ENCODE measurements around the gene HDAC6.
"Not testable (repeated sequence)": the region's sequence is repeated elsewhere in the genome, so short reads cannot be mapped to it uniquely, and the experiment has no call there.

Gene HDAC6

DNA sequence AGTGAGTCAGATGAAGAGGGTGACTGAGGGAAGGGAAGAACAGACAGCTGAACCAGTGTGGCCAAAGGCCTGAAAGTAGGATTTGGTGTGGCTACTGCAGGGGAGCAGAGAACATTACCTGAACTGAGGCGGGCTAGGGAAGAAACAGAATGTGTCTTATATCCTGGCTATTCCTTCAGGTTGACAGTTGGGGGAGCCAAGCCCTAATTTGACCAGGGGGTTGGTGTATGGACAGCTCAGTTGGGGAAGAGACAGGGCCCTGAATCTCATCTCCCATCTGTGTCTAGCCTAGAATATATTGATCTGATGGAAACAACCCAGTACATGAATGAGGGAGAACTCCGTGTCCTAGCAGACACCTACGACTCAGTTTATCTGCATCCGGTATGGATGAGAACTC is 4.2 kb downstream of the HDAC6 start:
- Histone ChIP-seq H3K4me1 (ENCODE audit: control insufficient read depth, insufficient read depth, low read length) (no peaks in the 10 kb centered on the region), H3K36me3 (ENCODE audit: control insufficient read depth, insufficient read depth, low read length) (peaks cover 12% of the 10 kb centered on the region; the same call in 1 of the 2 replicates), H3K9ac (ENCODE audit: low read depth, low read length) (no peak overlapping the region), H3K27ac (ENCODE audit: low read depth, low read length) (no peak overlapping the region), H3K27me3 (ENCODE audit: control insufficient read depth, insufficient read depth, low read length) (no peaks in the 10 kb centered on the region), H3K9me3 (ENCODE audit: control insufficient read depth, insufficient read depth, low read length) (peaks cover 28% of the 10 kb centered on the region), H3K4me3 (ENCODE audit: low read depth, low read length) (no peak overlapping the region)

DNA sequence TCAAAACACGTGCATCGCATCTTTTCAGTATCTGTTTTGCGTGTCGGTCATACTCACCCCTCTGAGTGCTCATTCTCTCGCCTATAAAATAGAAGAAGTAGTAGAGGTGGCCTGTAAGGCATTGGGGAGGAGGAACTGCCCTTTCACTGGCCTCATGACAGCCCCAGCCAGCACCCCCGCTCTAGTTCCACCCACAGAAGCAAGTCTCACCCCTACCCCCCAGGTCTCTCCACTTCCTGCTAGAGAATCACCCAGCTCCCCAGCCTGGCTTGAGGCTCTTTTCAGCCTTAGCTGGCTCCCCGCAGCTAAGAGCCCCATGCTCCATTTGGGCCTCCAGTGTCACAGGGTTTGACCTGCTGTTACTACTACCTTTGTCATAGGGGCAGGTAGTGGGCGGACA is 11.8 kb downstream of the HDAC6 start:
- Histone ChIP-seq H3K9ac (ENCODE audit: low read depth, low read length) (no peak overlapping the region), H3K9me3 (ENCODE audit: control insufficient read depth, insufficient read depth, low read length) (peaks cover 29% of the 10 kb centered on the region), H3K4me3 (ENCODE audit: low read depth, low read length) (no peak overlapping the region), H3K27ac (ENCODE audit: low read depth, low read length) (no peak overlapping the region), H3K27me3 (ENCODE audit: control insufficient read depth, insufficient read depth, low read length) (no peaks in the 10 kb centered on the region), H3K36me3 (ENCODE audit: control insufficient read depth, insufficient read depth, low read length) (peaks cover 26% of the 10 kb centered on the region; the same call in 1 of the 2 replicates), H3K4me1 (ENCODE audit: control insufficient read depth, insufficient read depth, low read length) (no peaks in the 10 kb centered on the region)

- Histone ChIP-seq H3K4me3 (ENCODE audit: low read depth, low read length) (no peak overlapping the region), H3K9ac (ENCODE audit: low read depth, low read length) (no peak overlapping the region), H3K4me1 (ENCODE audit: control insufficient read depth, insufficient read depth, low read length) (no peaks in the 10 kb centered on the region), H3K9me3 (ENCODE audit: control insufficient read depth, insufficient read depth, low read length) (peaks cover 36% of the 10 kb centered on the region), H3K27me3 (ENCODE audit: control insufficient read depth, insufficient read depth, low read length) (no peaks in the 10 kb centered on the region), H3K36me3 (ENCODE audit: control insufficient read depth, insufficient read depth, low read length) (peaks cover 29% of the 10 kb centered on the region; the same call in 1 of the 2 replicates), H3K27ac (ENCODE audit: low read depth, low read length) (no peak overlapping the region)
These were observed 12.9 kb downstream of the HDAC6 start for GRCh38 chrX:48814722-48815121.

- Histone ChIP-seq H3K9me3 (ENCODE audit: control insufficient read depth, insufficient read depth, low read length) (peaks cover 38% of the 10 kb centered on the region), H3K27me3 (ENCODE audit: control insufficient read depth, insufficient read depth, low read length) (no peaks in the 10 kb centered on the region), H3K27ac (ENCODE audit: low read depth, low read length) (no peak overlapping the region), H3K4me1 (ENCODE audit: control insufficient read depth, insufficient read depth, low read length) (no peaks in the 10 kb centered on the region), H3K4me3 (ENCODE audit: low read depth, low read length) (no peak overlapping the region), H3K9ac (ENCODE audit: low read depth, low read length) (no peak overlapping the region), H3K36me3 (ENCODE audit: control insufficient read depth, insufficient read depth, low read length) (peaks cover 29% of the 10 kb centered on the region; the same call in 1 of the 2 replicates)
These were observed 13.4 kb downstream of the HDAC6 start for GRCh38 chrX:48815266-48815665.

GRCh38 chrX:48816014-48816810 is 14.3 kb downstream of the HDAC6 start:
- Histone ChIP-seq H3K27me3 (ENCODE audit: control insufficient read depth, insufficient read depth, low read length) (no peaks in the 10 kb centered on the region), H3K9me3 (ENCODE audit: control insufficient read depth, insufficient read depth, low read length) (peaks cover 38% of the 10 kb centered on the region), H3K4me1 (ENCODE audit: control insufficient read depth, insufficient read depth, low read length) (no peaks in the 10 kb centered on the region), H3K9ac (ENCODE audit: low read depth, low read length) (no peak overlapping the region), H3K4me3 (ENCODE audit: low read depth, low read length) (no peak overlapping the region), H3K27ac (ENCODE audit: low read depth, low read length) (no peak overlapping the region), H3K36me3 (ENCODE audit: control insufficient read depth, insufficient read depth, low read length) (peaks cover 29% of the 10 kb centered on the region; the same call in 1 of the 2 replicates)

- Histone ChIP-seq H3K36me3 (ENCODE audit: control insufficient read depth, insufficient read depth, low read length) (peaks cover 22% of the 10 kb centered on the region; the same call in 1 of the 2 replicates), H3K9ac (ENCODE audit: low read depth, low read length) (no peak overlapping the region), H3K4me1 (ENCODE audit: control insufficient read depth, insufficient read depth, low read length) (no peaks in the 10 kb centered on the region), H3K4me3 (ENCODE audit: low read depth, low read length) (no peak overlapping the region), H3K27me3 (ENCODE audit: control insufficient read depth, insufficient read depth, low read length) (no peaks in the 10 kb centered on the region), H3K9me3 (ENCODE audit: control insufficient read depth, insufficient read depth, low read length) (peaks cover 50% of the 10 kb centered on the region), H3K27ac (ENCODE audit: low read depth, low read length) (no peak overlapping the region)
These were observed 16.2 kb downstream of the HDAC6 start for GRCh38 chrX:48818098-48818497.

- Histone ChIP-seq H3K9me3 (ENCODE audit: control insufficient read depth, insufficient read depth, low read length) (peaks cover 45% of the 10 kb centered on the region), H3K9ac (ENCODE audit: low read depth, low read length) (no peak overlapping the region), H3K27ac (ENCODE audit: low read depth, low read length) (no peak overlapping the region), H3K36me3 (ENCODE audit: control insufficient read depth, insufficient read depth, low read length) (peaks cover 27% of the 10 kb centered on the region), H3K27me3 (ENCODE audit: control insufficient read depth, insufficient read depth, low read length) (no peaks in the 10 kb centered on the region), H3K4me3 (ENCODE audit: low read depth, low read length) (no peak overlapping the region), H3K4me1 (ENCODE audit: control insufficient read depth, insufficient read depth, low read length) (no peaks in the 10 kb centered on the region)
These were observed 17.0 kb downstream of the HDAC6 start for GRCh38 chrX:48818866-48819265.

GRCh38 chrX:48819394-48819793 is 17.5 kb downstream of the HDAC6 start:
- H3K27me3 ChIP-seq (ENCODE audit: control insufficient read depth, insufficient read depth, low read length); H3K4me3 ChIP-seq (ENCODE audit: low read depth, low read length); H3K27ac ChIP-seq (ENCODE audit: low read depth, low read length); H3K4me1 ChIP-seq (ENCODE audit: control insufficient read depth, insufficient read depth, low read length); H3K9ac ChIP-seq (ENCODE audit: low read depth, low read length): not testable (repeated sequence)
- Histone ChIP-seq H3K9me3 (ENCODE audit: control insufficient read depth, insufficient read depth, low read length) (peaks cover 46% of the 10 kb centered on the region), H3K36me3 (ENCODE audit: control insufficient read depth, insufficient read depth, low read length) (peaks cover 27% of the 10 kb centered on the region)

- Histone ChIP-seq H3K36me3 (ENCODE audit: control insufficient read depth, insufficient read depth, low read length) (peaks cover 14% of the 10 kb centered on the region), H3K9me3 (ENCODE audit: control insufficient read depth, insufficient read depth, low read length) (peaks cover 34% of the 10 kb centered on the region), H3K27ac (ENCODE audit: low read depth, low read length) (no peak overlapping the region), H3K4me3 (ENCODE audit: low read depth, low read length) (no peak overlapping the region), H3K4me1 (ENCODE audit: control insufficient read depth, insufficient read depth, low read length) (no peaks in the 10 kb centered on the region), H3K27me3 (ENCODE audit: control insufficient read depth, insufficient read depth, low read length) (peaks cover 16% of the 10 kb centered on the region; the same call in 1 of the 2 replicates), H3K9ac (ENCODE audit: low read depth, low read length) (no peak overlapping the region)
These were observed 21.2 kb downstream of the HDAC6 start for GRCh38 chrX:48823053-48823452.

GRCh38 chrX:48824066-48824465 is 22.2 kb downstream of the HDAC6 start:
- no peak overlapping the region for H3K9ac ChIP-seq (ENCODE audit: low read depth, low read length)
- H3K36me3 ChIP-seq (ENCODE audit: control insufficient read depth, insufficient read depth, low read length), result peaks cover 7% of the 10 kb centered on the region
- H3K4me1 ChIP-seq (ENCODE audit: control insufficient read depth, insufficient read depth, low read length), result no peaks in the 10 kb centered on the region
- H3K27ac ChIP-seq (ENCODE audit: low read depth, low read length), result no peak overlapping the region
- H3K9me3 ChIP-seq (ENCODE audit: control insufficient read depth, insufficient read depth, low read length), result peaks cover 24% of the 10 kb centered on the region
- no peak overlapping the region for H3K4me3 ChIP-seq (ENCODE audit: low read depth, low read length)
- H3K27me3 ChIP-seq (ENCODE audit: control insufficient read depth, insufficient read depth, low read length), result peaks cover 21% of the 10 kb centered on the region; the same call in 1 of the 2 replicates

- H3K4me1 ChIP-seq (ENCODE audit: control insufficient read depth, insufficient read depth, low read length), result no peaks in the 10 kb centered on the region
- peaks cover 7% of the 10 kb centered on the region for H3K36me3 ChIP-seq (ENCODE audit: control insufficient read depth, insufficient read depth, low read length)
- no peak within 1 kb of the TSS for H3K9ac ChIP-seq (ENCODE audit: low read depth, low read length)
- H3K4me3 ChIP-seq (ENCODE audit: low read depth, low read length), result peak within 1 kb of the TSS; percentile 40
- H3K9me3 ChIP-seq (ENCODE audit: control insufficient read depth, insufficient read depth, low read length), result peaks cover 27% of the 10 kb centered on the region
- H3K27me3 ChIP-seq (ENCODE audit: control insufficient read depth, insufficient read depth, low read length), result peaks cover 44% of the 10 kb centered on the region
- no peak within 1 kb of the TSS for H3K27ac ChIP-seq (ENCODE audit: low read depth, low read length)
These were observed 24.4 kb downstream of the HDAC6 start, which contains the start of gene ERAS for GRCh38 chrX:48826135-48826875. Gene ERAS (plus strand): TSS chrX:48826513. CDS start chrX:48829124, 2,611 bp downstream.
